ENCODE results near the gene SVBP.

SVBP gene

DNA sequence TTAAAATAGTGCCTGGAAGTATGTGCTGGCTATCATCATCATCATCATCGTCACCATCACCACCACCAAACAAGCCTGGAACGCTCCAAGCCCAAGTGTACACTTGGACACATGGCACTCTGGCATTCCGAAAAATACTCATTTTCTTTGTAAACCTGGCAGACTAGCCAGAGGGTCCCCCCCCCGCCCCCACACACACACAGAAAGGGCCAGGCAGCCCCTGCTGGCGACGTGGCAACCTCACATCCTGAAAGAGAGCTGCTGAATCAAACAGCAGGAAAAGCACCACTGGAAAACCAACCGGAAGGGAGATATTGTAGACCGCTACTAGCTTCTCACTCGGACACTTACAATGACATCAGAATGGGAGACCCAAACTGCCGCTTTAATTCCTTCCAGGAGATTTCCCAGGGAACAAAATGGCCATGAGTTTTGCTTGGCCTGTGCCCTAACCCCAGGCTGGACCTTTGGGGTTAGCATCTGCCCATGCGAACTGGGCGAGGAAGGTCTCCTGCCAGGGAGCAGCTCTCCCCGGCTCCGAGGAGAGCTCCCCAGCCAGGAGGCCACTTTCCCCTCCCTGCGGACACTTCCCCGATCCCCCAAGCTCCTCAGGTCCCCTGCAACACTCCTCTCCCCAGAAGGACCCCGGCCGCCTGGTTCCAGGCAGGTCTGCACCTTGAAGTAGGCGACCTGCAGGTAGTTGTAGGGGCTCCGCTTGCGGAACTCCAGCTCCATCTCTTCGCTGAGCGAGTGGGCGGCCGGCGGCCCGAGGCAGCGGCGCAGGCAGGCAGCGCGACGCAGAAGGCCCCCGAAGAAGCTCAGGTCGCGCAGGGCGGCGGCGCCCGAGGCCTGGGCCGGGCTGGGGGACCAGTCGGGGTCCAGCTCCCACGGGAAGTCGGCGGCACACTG, 51.1 kb downstream of the SVBP start:
- in situ Hi-C loops (cut with HindIII; ENCODE audit: low sequenced_read_pairs), result no loop called here

DNA sequence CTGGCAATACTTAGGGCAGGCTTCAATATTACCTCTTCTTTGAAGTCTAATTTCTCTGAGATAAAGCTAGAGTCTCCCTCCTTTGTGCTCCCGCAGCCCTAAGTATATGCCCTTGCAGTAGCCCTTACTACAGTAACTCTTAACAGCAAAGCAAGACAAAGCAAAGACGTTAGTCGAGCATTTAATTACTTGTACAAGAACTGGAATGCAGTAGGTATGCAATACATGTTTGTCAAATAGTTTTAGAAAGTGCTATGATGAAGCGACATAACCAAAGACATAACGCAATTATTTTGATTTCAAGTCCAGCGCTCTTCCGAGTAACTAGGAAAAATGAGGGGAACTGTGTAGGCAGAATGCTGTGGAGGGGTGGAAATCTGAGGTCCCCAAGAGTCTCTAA, 51.9 kb downstream of the SVBP start:
- in situ Hi-C loops (cut with HindIII; ENCODE audit: low sequenced_read_pairs), result no loop called here

DNA sequence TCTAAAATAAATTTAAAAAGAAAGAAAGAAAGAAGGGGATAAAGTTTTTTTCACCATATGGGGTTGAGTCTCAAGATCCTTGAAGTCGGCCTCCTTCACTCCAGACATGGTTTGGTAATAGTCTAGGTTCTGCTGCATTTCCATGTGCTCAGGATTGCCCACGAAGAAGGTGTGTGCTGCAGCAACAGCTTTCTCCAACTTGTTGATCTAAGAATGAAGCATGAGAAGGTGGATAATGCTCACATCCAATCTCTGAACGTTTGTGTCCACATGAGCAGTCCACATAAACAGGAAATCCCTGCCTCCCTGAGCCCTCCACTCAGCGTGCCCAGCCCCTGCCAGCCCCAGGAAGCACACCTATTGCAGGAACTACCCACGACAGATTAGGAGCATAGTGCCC, 54.9 kb downstream of the SVBP start:
- in situ Hi-C loops (cut with HindIII; ENCODE audit: low sequenced_read_pairs), result no loop called here

GRCh38 chr1:42761567-42761966, 55.6 kb downstream of the SVBP start:
- in situ Hi-C loops (cut with HindIII; ENCODE audit: low sequenced_read_pairs), result no loop called here

DNA sequence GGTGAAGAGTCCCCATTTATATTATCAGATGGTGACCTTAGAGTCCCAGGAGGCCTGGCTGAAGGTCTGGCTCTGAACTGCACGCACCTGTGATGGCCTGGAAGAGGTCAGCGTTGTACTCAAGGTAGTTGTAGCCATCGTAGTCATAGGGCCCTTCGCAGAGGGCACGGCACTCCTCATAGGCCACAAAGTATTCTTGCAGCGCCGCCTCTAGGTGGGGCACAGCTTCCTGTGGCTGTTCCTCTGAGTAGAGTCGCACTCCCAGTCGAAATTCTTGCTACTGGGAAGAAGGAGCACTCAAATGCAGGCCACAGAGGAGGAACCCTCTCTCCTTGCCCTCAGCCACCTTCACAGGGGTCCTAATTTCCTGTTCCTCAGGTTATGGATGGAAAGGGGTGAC, 58.1 kb downstream of the SVBP start:
- in situ Hi-C loops (cut with HindIII; ENCODE audit: low sequenced_read_pairs), result no loop called here

DNA sequence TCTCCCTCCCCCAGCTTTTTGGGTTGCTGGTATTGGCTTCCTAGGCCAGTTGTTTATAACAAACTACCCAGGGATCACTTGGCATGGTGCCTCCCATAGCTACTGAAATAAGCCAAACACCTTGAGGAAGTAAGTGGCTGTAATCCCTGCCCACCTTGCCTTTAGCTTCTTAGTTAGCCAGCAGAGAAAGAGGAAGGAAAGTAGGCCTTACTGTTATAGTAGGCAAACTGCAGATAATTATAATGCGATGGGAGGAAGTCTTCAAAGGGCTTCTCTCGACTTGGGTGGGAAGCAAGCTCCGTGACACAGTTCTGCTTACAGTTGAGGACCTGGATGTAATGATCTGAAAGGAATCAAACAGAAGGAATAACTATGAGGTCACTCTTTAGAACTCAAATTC, 58.6 kb downstream of the SVBP start:
- in situ Hi-C loops (cut with HindIII; ENCODE audit: low sequenced_read_pairs), result no loop called here

DNA sequence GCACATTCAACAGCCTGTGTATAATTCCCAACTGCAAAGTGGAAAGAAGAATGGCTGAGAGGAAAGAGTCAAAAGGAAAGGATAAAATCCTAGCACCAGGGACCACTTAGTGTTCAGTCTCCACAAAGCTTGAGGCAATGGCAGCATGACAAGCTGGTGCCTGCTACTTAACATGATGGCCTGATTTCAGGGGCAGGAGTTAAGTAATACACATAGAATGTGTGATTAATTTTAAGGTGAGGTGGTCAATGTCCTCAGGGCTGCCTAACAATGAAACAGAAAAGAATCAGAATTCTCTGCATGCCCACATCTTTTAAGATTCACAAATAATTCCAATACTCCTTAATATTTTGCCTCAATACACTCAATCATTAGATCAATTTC, 59.3 kb downstream of the SVBP start:
- in situ Hi-C loops (cut with HindIII; ENCODE audit: low sequenced_read_pairs), result no loop called here

Data from DLD1 (cell line).